HAP-1 (cell line): ENCODE measurements around the gene ACER3.
"Not testable (repeated sequence)": the region's sequence is repeated elsewhere in the genome, so short reads cannot be mapped to it uniquely, and the experiment has no call there.

ENCODE experiments used
- DNase-seq, 2 experiments: peaks; one replicate each; pipeline ENCODE4 v3.0.0-alpha.2; 2016 to 2020; ENCODE audit warnings: low spot score in 2 of 2
- H3K27me3 ChIP-seq: fragments of 250-450 bp; sonication (Bioruptor Pico); 2 replicates; pipeline ENCODE4 v1.5.1; 2020; ENCODE audit warnings: low read depth, mild to moderate bottlenecking, moderate library complexity
- H3K36me3 ChIP-seq: fragments of 250-450 bp; sonication (Bioruptor Pico); replicated peaks from 2 replicates; pipeline ENCODE4 v1.5.1; 2020; ENCODE audit warnings: mild to moderate bottlenecking
- H3K4me1 ChIP-seq: fragments of 250-450 bp; sonication (Bioruptor Pico); 2 replicates; pipeline ENCODE4 v1.5.1; 2020; ENCODE audit warnings: mild to moderate bottlenecking
- H3K4me3 ChIP-seq: fragments of 250-450 bp; sonication (Bioruptor Pico); 2 replicates; pipeline ENCODE4 v1.5.1; 2020; ENCODE audit warnings: mild to moderate bottlenecking, moderate library complexity
- H3K9me3 ChIP-seq: fragments of 250-450 bp; sonication (Bioruptor Pico); 2 replicates; pipeline ENCODE4 v1.5.1; 2020; ENCODE audit warnings: mild to moderate bottlenecking, moderate library complexity
- in situ Hi-C: fragments of 300-500 bp; cut with MboI; formaldehyde crosslinking; loops from 3 replicates; pipeline ENCODE4 v1.14.3; 2020; ENCODE audit warnings: low sequenced_read_pairs, inconsistent platforms, mixed read lengths

Gene ACER3

DNA sequence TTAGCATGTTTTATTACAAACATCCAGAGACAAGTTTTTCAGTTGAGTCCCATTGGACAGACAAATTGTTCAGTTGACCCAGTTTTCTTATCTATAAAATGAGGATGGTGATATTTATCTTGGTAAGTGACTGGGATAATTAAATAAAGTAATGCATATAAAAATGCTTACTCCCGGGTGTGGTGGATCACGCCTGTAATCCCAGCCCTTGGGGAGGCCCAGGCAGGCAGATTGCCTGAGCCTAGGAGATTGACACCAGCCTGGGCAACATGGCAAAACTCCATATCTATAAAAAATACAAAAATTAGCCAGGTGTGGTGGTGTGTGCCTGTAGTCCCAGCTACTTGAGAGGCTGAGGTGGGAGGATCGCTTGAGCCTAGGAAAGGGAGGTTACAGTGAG lies 15.6 kb upstream of the ACER3 start:
- DNase-seq, result no peak
- Histone ChIP-seq H3K4me3 (no peak overlapping the region), H3K4me1 (no peaks in the 10 kb centered on the region), H3K27me3 (peaks cover 11% of the 10 kb centered on the region), H3K9me3 (no peaks in the 10 kb centered on the region), H3K36me3 (no peaks in the 10 kb centered on the region)
- in situ Hi-C loops, result no loop called here

DNA sequence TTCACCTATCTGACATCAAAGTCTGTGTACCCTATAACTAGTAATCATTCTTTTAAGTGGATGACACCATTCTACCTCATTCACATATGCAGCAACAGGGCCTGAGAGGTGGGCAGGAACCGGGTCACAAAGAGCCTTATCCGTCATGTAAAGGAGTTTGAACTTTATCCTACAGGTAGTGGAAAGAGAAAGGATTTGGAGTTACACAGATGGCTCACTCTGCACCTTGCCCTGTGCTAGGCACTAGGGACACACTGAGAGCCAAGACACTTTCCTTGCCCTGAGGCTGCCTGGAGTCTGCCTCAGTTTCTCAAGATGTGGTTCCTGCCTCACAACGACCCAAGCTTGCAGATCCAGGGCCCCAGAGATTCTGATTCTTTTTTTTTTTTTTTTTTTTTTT lies 14.3 kb upstream of the ACER3 start:
- peaks cover under 1% of the 10 kb centered on the region; the same call in 1 of the 2 replicates for H3K27me3 ChIP-seq
- DNase-seq, result no peak
- H3K4me1 ChIP-seq, result no peaks in the 10 kb centered on the region
- H3K9me3 ChIP-seq, result no peaks in the 10 kb centered on the region
- H3K36me3 ChIP-seq, result no peaks in the 10 kb centered on the region
- in situ Hi-C loops, result no loop called here
- H3K4me3 ChIP-seq, result no peak overlapping the region

DNA sequence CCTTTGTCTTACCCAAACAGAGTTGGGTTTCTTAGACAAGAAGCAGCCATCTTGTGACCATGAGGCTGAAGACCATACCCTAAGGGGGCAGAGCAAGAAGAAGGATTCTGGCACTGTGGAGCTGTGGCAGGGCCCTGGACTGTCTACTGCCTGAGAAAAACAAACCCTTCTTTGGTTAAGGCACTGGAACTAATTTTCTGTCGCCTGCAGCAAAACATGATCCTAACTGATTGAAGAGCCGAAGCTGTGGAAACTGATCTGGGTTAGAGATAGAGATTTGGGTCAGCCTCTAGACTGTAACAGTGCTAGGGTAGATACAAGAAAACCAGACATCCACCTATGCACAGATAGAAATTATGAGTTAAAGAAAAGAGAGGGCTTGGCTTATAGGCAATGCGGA lies 11.3 kb upstream of the ACER3 start:
- in situ Hi-C loops, result no loop called here
- Histone ChIP-seq H3K4me1 (no peaks in the 10 kb centered on the region), H3K4me3 (no peak overlapping the region), H3K27me3 (no peaks in the 10 kb centered on the region), H3K9me3 (no peaks in the 10 kb centered on the region), H3K36me3 (no peaks in the 10 kb centered on the region)
- DNase-seq, result no peak

DNA sequence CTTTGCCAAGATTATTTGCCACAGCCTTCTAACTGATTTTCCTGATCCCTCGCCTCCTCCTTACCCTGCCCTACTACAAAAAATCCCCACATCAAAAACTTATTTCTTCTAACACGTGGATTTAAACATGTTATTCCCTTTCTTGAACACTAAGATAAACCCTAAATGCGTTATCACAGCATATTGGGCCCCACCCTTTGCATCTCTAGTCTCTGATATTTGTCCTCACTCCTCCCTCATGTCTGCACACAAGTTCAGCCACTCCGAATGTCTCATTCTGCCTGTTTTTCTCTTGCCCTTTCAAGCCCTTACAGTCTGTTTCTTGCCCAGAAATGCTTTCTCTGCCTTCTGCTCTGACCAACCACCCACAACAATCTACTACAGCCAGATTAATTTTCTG lies 10.6 kb upstream of the ACER3 start:
- Histone ChIP-seq H3K9me3 (no peaks in the 10 kb centered on the region), H3K4me3 (no peak overlapping the region), H3K36me3 (no peaks in the 10 kb centered on the region), H3K4me1 (no peaks in the 10 kb centered on the region), H3K27me3 (no peaks in the 10 kb centered on the region)
- no peak for DNase-seq
- in situ Hi-C loops, result no loop called here

DNA sequence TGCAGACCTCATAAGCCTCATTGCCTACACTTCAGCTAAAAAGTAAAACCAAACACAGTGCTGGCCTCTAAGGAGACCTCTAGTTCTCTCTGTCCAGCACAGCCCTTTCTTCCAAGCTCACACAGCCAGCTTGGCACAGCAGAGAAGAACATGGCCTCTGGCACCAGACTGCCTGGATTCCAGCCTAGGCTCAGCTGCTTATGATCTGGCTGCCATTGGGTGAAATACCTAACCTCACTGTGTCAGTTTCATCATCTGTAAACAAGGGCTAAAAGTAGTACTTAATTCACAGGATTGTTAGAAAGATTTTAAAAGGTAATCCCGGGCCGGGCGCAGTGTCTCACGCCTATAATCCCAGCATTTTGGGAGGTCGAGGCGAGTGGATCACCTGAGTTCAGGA lies 9.9 kb upstream of the ACER3 start:
- no peaks in the 10 kb centered on the region for H3K4me1 ChIP-seq

DNA sequence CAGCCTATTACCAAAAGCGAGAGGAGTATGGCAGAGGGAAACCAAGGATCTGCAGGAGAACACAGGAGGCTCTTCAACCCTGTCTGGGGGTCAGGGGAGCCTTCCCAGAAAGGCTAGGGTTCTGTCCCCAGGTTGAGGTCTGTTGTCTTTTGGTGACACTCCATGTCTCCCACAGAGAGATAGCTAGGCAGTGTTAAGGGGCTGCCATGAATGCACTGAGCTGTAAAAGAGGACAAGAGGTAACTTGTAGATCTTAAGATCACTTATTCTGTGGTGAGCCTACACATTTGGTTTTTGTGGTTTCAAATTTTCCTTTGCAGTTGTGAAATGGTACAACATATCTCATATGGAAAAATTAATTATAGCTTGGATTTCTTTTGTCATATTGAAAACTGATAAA lies 6.0 kb upstream of the ACER3 start:
- H3K27me3 ChIP-seq, result no peaks in the 10 kb centered on the region
- H3K4me3 ChIP-seq, result no peak overlapping the region
- no peak for DNase-seq
- H3K4me1 ChIP-seq, result no peaks in the 10 kb centered on the region
- H3K36me3 ChIP-seq, result no peaks in the 10 kb centered on the region
- in situ Hi-C loops, result no loop called here
- no peaks in the 10 kb centered on the region for H3K9me3 ChIP-seq

More for the DNA sequence above, 9.9 kb upstream of the ACER3 start:
- no peak for DNase-seq
- no peak overlapping the region for H3K4me3 ChIP-seq
- in situ Hi-C loops, result no loop called here
- H3K27me3 ChIP-seq, result no peaks in the 10 kb centered on the region
- H3K36me3 ChIP-seq, result no peaks in the 10 kb centered on the region
- H3K9me3 ChIP-seq, result no peaks in the 10 kb centered on the region

DNA sequence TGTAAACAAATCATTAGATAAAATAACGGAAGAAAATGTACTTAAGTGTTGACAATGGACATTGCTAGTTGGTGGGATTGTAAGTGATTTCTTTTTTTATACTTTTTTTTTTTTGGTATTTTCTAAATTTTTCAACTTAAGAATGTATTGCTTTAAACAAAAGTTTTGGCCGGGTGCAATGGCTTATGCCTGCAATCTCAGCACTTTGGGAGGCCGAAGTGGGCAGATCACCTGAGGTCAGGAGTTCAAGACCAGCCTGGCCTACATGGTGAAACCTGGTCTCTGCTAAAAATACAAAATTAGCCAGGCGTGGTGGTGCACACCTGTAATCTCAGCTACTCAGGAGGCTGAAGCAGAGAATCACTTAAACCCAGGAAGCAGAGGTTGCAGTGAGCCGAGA lies 5.0 kb upstream of the ACER3 start:
- H3K27me3 ChIP-seq, H3K4me1 ChIP-seq, in situ Hi-C loops, H3K9me3 ChIP-seq, H3K4me3 ChIP-seq, H3K36me3 ChIP-seq, DNase-seq: not testable (repeated sequence)

DNA sequence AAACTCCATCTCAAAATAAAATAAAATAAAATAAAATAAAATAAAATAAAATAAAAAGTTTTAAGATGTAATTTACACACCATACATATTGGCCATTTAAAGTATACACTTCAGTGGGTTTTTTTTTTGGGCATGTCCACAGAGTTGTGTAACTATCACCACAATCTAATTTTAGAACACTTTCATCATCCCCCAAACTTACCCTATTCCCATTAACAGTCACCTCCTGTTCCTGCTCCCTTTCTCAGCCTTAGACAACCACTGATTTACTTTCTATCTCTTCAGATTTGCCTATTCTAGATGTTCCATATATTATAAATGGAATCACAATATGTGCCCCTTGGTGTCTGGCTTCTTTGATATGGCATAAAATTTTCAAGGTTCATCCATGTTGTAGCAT lies 4.6 kb upstream of the ACER3 start:
- in situ Hi-C loops, result no loop called here
- Histone ChIP-seq H3K9me3 (no peaks in the 10 kb centered on the region), H3K4me1 (peaks cover 3% of the 10 kb centered on the region; the same call in 1 of the 2 replicates), H3K36me3 (no peaks in the 10 kb centered on the region), H3K4me3 (no peak overlapping the region), H3K27me3 (no peaks in the 10 kb centered on the region)
- no peak for DNase-seq

DNA sequence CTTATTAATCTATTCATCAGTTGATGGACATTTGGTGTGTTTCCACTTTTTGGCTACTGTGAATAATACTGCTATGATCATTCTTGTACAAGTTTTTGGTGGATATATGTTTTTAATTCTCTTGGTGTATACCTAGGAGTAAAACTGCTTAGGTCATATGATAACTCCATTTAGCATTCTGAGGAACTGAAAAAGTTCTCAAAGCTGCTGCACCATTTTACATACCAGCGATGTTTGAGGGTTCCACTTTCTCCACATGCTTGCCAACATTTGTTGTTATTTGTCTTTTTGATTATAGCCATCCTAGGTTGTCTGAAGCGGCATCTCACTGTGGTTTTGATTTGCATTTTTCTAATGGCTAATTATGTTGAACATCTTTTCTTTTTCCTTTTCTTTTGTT lies 4.1 kb upstream of the ACER3 start:
- Histone ChIP-seq H3K27me3 (no peaks in the 10 kb centered on the region), H3K4me3 (no peak overlapping the region), H3K36me3 (no peaks in the 10 kb centered on the region), H3K9me3 (no peaks in the 10 kb centered on the region), H3K4me1 (peaks cover 3% of the 10 kb centered on the region; the same call in 1 of the 2 replicates)
- in situ Hi-C loops, result no loop called here
- DNase-seq, result no peak

DNA sequence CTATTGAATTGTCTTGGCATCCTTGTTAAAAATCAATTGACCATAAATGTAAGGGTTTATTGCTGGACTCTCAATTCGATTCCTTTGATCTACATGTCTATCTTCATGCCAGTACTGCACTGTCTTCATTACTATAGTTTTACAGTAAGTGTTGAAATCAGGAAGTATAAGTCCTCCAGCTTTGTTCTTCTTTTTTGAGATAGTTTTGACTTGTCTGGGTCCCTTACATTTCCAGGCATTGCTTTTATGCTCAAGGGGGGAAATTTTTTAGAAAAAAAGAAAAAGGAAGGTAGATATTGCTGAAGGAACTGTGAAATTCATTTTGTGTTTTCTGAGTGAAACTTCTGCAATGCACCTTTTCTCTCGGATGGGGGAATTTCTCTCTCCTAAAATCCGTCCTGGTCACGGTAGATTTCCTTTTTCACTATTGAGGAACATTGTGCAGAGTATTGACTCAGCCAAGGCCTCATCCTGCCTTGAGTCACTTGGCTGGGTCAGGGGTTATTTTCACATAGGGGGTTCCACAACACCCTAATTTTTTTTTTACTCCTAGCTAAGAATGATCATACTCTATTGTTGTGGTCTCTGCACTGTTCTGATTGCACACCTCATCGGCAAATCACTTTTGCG lies 2.8 kb upstream of the ACER3 start:
- in situ Hi-C loops, result no loop called here
- Histone ChIP-seq H3K36me3 (no peaks in the 10 kb centered on the region; the same call in 1 of the 2 replicates), H3K4me3 (no peak overlapping the region), H3K9me3 (no peaks in the 10 kb centered on the region), H3K4me1 (peaks cover 9% of the 10 kb centered on the region; the same call in 1 of the 2 replicates), H3K27me3 (no peaks in the 10 kb centered on the region)
- no peak for DNase-seq

DNA sequence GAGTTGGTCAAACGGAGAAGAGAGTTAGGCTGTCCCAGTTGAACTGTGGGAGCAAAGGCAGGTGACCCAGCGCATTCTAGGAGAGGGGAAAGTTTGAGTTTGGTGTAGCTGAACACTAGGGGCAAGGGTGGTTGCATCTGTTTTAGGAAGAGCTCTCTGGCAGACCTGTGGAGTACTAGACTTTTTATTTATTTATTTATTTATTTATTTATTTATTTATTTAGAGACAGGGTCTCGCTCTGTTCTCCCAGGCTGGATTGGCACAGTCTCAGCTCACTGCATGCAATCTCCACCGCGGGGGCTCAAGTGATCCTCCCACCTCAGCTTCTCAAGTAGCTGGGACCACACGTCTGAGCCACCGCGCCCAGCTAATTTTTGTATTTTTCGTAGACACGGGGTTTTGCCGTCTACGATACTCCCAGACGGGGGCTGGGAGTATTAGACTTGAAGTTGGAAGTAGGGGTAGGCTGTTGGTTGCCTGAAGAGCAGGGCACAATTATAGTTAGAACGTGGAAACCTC lies 950 bp upstream of the ACER3 start:
- no peaks in the 10 kb centered on the region for H3K27me3 ChIP-seq
- H3K9me3 ChIP-seq, result no peaks in the 10 kb centered on the region
- in situ Hi-C loops, result no loop called here
- DNase-seq, result no peak
- no peak overlapping the region for H3K4me3 ChIP-seq
- peaks cover 14% of the 10 kb centered on the region for H3K4me1 ChIP-seq
- no peaks in the 10 kb centered on the region; the same call in 1 of the 2 replicates for H3K36me3 ChIP-seq

DNA sequence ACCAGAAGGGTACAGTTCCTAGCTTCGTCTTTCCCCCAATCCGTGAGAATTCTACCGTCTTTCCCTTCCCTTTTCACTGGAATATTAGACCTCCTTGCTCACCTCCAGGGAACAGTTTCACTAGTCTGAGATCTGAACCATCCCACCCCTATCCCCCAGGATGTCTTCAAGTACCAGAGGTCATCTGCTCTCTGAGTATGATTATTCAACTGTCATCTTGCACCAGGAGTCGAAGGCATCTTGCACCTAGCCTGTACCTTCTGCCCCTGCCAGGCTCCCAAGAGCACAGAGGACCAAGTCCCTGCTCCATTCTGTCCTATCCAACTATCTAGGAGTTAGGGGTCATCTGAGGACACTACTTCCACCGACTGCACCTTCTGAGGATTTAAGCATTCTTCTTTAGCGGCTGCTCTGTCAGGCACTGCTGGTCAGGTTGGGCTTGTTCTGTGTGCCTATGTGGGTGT lies 804 bp downstream of the ACER3 start:
- DNase-seq, result peak; percentile 38 to 39

DNA sequence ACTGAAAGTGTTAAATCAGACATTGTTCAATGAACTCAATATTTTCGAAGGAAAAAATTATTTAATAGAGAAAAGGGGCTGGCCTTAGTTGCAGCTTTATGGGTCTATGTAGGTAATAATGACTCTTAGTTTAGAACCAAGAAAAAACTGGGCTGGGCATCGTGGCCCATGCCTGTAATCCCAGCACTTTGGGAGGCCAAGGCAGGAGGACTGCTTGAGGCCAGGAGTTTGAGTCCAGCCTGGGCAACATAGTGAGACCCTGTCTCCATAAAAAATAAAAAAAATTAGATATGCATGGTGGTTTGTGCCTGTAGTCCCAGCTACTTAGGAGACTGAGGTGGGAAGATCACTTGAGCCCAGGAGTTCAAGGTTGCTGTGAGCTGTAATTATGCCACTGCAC lies 2.1 kb downstream of the ACER3 start:
- peaks cover 14% of the 10 kb centered on the region for H3K4me1 ChIP-seq
- H3K36me3 ChIP-seq, DNase-seq: not testable (repeated sequence)

More for the DNA sequence above, 804 bp downstream of the ACER3 start:
- Histone ChIP-seq H3K4me1 (peaks cover 14% of the 10 kb centered on the region), H3K9me3 (no peaks in the 10 kb centered on the region), H3K27me3 (no peaks in the 10 kb centered on the region), H3K36me3 (peaks cover 4% of the 10 kb centered on the region; the same call in 1 of the 2 replicates), H3K4me3 (peak overlapping the region; percentile 89)
- in situ Hi-C loops, result no loop called here

DNA sequence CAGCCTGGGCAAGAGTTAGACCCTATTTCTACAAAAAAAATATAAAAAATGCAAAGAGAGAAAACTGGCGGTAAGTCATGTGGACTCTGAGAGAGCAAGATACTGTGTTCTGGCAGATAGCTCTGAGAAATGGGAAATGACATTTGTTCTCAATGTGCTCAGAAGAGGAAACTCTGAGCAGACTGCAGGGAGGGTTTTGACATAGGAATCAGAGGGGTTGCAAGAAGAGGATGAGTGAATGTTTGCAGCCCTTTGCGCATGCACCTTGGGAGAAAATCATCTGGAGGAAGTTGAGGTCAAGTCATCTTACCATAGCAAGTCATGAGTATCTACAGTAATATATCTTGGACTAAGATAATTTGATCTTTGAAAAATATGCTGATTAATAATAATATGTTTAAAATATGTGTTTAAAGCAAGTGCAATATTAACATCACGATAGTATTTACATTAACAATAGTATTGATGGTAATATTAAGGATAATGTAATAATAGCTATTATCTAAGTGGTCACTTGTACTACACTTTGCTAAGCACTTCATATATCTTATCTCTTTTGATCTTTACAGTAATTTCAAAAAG lies 2.6 kb downstream of the ACER3 start:
- in situ Hi-C loops, result no loop called here
- no peaks in the 10 kb centered on the region for H3K9me3 ChIP-seq
- no peak overlapping the region for H3K4me3 ChIP-seq
- DNase-seq, result no peak
- peaks cover 14% of the 10 kb centered on the region for H3K4me1 ChIP-seq
- no peaks in the 10 kb centered on the region for H3K27me3 ChIP-seq
- H3K36me3 ChIP-seq, result peaks cover 4% of the 10 kb centered on the region; the same call in 1 of the 2 replicates

More for the DNA sequence above, 2.1 kb downstream of the ACER3 start:
- H3K27me3 ChIP-seq, H3K4me3 ChIP-seq, H3K9me3 ChIP-seq, in situ Hi-C loops: not testable (repeated sequence)
